Measurements from ENCODE around the gene ALPP. TPM values are rescaled to one million over a fixed set of nuclear protein-coding genes. Genes with fewer than 3 reads are reported as not detected.
A peak's percentile ranks its signal among the peaks of the same experiment; 100 is the strongest.
"Not testable (repeated sequence)": the region's sequence is repeated elsewhere in the genome, so short reads cannot be mapped to it uniquely, and the experiment has no call there.

The ALPP gene
- polyA plus RNA-seq, 3 donors from 2014 or later, result not detected

- no peaks in the 10 kb centered on the region for H3K36me3 Mint-ChIP-seq
- peaks cover 6 to 12% (median 8%) of the 10 kb centered on the region in 3 donors for H3K27me3 Mint-ChIP-seq (ENCODE audit: low read depth in 3 of 3)
Measured at GRCh38 chr2:232418466-232419244, 40.1 kb downstream of the ALPP start.

GRCh38 chr2:232419245-232420072, 40.9 kb downstream of the ALPP start:
- H3K27me3 Mint-ChIP-seq (ENCODE audit: low read depth in 3 of 3), result peaks cover 6 to 12% (median 11%) of the 10 kb centered on the region in 3 donors
- H3K4me3 Mint-ChIP-seq, result no peak overlapping the region
- no peaks in the 10 kb centered on the region for H3K36me3 Mint-ChIP-seq
- no peak overlapping the region for H3K27ac Mint-ChIP-seq
- H3K4me1 Mint-ChIP-seq, result peaks cover 0 to 2% of the 10 kb centered on the region in 2 donors
- DNase-seq, result no peak
- no peaks in the 10 kb centered on the region for H3K9me3 Mint-ChIP-seq

More at GRCh38 chr2:232418466-232419244, 40.1 kb downstream of the ALPP start:
- Mint-ChIP-seq H3K4me1 (peaks cover 0 to 2% of the 10 kb centered on the region in 2 donors), H3K9me3 (no peaks in the 10 kb centered on the region), H3K27ac (no peak overlapping the region), H3K4me3 (no peak overlapping the region)
- DNase-seq, result no peak

GRCh38 chr2:232420073-232420454, 41.5 kb downstream of the ALPP start:
- peaks cover 0 to 2% of the 10 kb centered on the region in 2 donors for H3K4me1 Mint-ChIP-seq
- H3K27ac Mint-ChIP-seq, result no peak overlapping the region
- no peaks in the 10 kb centered on the region for H3K36me3 Mint-ChIP-seq
- H3K9me3 Mint-ChIP-seq, result no peaks in the 10 kb centered on the region
- peaks cover 6 to 12% (median 11%) of the 10 kb centered on the region in 3 donors for H3K27me3 Mint-ChIP-seq (ENCODE audit: low read depth in 3 of 3)
- DNase-seq, result no peak
- H3K4me3 Mint-ChIP-seq, result no peak overlapping the region

- H3K4me3 Mint-ChIP-seq, result peak overlapping the region in 1 of 5 donors; percentile 26
- H3K36me3 Mint-ChIP-seq, result no peaks in the 10 kb centered on the region
Measured at GRCh38 chr2:232420463-232421188, 42.1 kb downstream of the ALPP start.

DNA sequence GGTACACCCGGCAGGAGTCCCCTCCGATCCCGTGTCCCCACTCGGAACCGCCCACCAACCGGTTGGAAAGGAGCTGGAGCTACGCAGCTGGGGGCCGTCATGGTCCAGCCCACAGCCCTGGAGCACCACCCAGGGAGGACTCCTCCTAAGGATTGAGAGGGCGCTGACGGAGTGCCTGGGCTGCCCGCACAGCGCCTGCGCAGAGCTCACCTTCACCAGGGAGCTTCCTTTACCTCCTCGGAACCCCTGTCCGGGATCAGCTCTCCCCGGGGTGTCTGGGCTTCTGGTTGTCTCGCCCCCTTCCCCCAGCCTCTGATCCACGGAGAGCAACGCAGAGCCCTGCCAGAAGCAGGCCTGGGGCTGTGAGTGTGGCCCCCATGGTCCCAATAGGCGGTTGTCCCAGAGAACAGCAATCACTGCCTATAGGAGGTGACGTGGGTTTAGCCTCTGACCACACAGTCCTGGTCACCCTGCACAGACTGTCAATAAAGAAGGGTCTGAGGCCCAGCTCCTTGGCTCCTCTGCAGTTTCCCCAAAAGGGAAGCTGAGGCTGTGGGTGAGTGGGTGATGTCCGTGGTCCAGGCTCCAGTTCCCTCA, 42.7 kb downstream of the ALPP start:
- Mint-ChIP-seq H3K36me3 (no peaks in the 10 kb centered on the region), H3K9me3 (no peaks in the 10 kb centered on the region), H3K4me1 (peaks cover 0 to 2% of the 10 kb centered on the region in 2 donors), H3K4me3 (no peak overlapping the region), H3K27ac (no peak overlapping the region), H3K27me3 (ENCODE audit: low read depth in 3 of 3) (peaks cover 6 to 15% (median 11%) of the 10 kb centered on the region in 3 donors)
- no peak for DNase-seq

More at GRCh38 chr2:232420463-232421188, 42.1 kb downstream of the ALPP start:
- no peak for DNase-seq
- H3K4me1 Mint-ChIP-seq, result peaks cover 0 to 2% of the 10 kb centered on the region in 2 donors
- no peaks in the 10 kb centered on the region for H3K9me3 Mint-ChIP-seq
- no peak overlapping the region for H3K27ac Mint-ChIP-seq
- H3K27me3 Mint-ChIP-seq (ENCODE audit: low read depth in 3 of 3), result peaks cover 6 to 15% (median 11%) of the 10 kb centered on the region in 3 donors

- Mint-ChIP-seq H3K27me3 (ENCODE audit: low read depth in 3 of 3) (peaks cover 6 to 13% (median 11%) of the 10 kb centered on the region in 3 donors), H3K27ac (no peak overlapping the region), H3K4me1 (peaks cover 0 to 2% of the 10 kb centered on the region in 2 donors), H3K36me3 (no peaks in the 10 kb centered on the region), H3K4me3 (no peak overlapping the region), H3K9me3 (no peaks in the 10 kb centered on the region)
- no peak for DNase-seq
Measured at GRCh38 chr2:232422051-232422450, 43.5 kb downstream of the ALPP start.

GRCh38 chr2:232422996-232423395, 44.4 kb downstream of the ALPP start:
- H3K27ac Mint-ChIP-seq, H3K9me3 Mint-ChIP-seq, H3K36me3 Mint-ChIP-seq, H3K4me1 Mint-ChIP-seq, H3K4me3 Mint-ChIP-seq, DNase-seq: not testable (repeated sequence)
- H3K27me3 Mint-ChIP-seq (ENCODE audit: low read depth in 3 of 3), result peaks cover 6 to 15% (median 13%) of the 10 kb centered on the region in 3 donors

GRCh38 chr2:232423407-232423806, 44.9 kb downstream of the ALPP start:
- H3K36me3 Mint-ChIP-seq, H3K27ac Mint-ChIP-seq, H3K9me3 Mint-ChIP-seq, DNase-seq, H3K4me1 Mint-ChIP-seq, H3K4me3 Mint-ChIP-seq: not testable (repeated sequence)
- peaks cover 4 to 15% (median 13%) of the 10 kb centered on the region in 3 donors for H3K27me3 Mint-ChIP-seq (ENCODE audit: low read depth in 3 of 3)

GRCh38 chr2:232431705-232432590, 53.4 kb downstream of the ALPP start:
- no peaks in the 10 kb centered on the region for H3K9me3 Mint-ChIP-seq
- no peak overlapping the region for H3K4me3 Mint-ChIP-seq
- H3K27me3 Mint-ChIP-seq (ENCODE audit: low read depth in 3 of 3), result peaks cover 0 to 8% (median 0%) of the 10 kb centered on the region in 3 donors
- no peaks in the 10 kb centered on the region for H3K4me1 Mint-ChIP-seq
- DNase-seq, result no peak
- no peaks in the 10 kb centered on the region for H3K36me3 Mint-ChIP-seq
- no peak overlapping the region for H3K27ac Mint-ChIP-seq

Other genes starting within 250 kb of the ALPP start
- gene ALPG, start 28.1 kb downstream of the ALPP start, polyA plus RNA-seq, result not detected
- gene ALPI, start 77.4 kb downstream of the ALPP start, polyA plus RNA-seq, result not detected
- gene ECEL1, start 109.1 kb downstream of the ALPP start, polyA plus RNA-seq, result not detected
- not detected for gene PRSS56, start 141.6 kb downstream of the ALPP start, polyA plus RNA-seq
- gene CHRND, start 147.4 kb downstream of the ALPP start, polyA plus RNA-seq, result not detected
- gene CHRNG, start 160.9 kb downstream of the ALPP start, polyA plus RNA-seq, result not detected
- 1 to 10 TPM; 1.3 to 6.2 (median 2.7) TPM for gene TIGD1, start 171.8 kb downstream of the ALPP start, polyA plus RNA-seq
- gene EIF4E2, start 171.9 kb downstream of the ALPP start, polyA plus RNA-seq, result 10 to 100 TPM; 60.5 to 82.0 (median 80.3) TPM